ENCODE results near the gene PRAMEF2.
"Not testable (repeated sequence)": the region's sequence is repeated elsewhere in the genome, so short reads cannot be mapped to it uniquely, and the experiment has no call there.

DNA sequence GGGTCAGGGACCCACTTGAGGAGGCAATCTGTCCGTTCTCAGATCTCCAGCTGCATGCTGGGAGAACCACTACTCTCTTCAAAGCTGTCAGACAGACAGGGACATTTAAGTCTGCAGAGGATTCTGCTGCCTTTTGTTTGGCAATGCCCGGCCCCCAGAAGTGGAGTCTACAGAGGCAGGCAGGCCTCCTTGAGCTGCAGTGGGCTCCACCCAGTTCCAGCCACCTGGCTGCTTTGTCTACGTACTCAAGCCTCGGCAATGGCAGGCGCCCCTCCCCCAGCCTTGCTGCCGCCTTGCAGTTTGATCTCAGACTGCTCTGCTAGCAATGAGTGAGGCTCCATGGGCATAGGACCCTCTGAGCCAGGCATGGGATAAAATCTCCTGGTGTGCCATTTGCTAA lies 37.8 kb upstream of the PRAMEF2 start:
- TF ChIP-seq, protein P1, sequence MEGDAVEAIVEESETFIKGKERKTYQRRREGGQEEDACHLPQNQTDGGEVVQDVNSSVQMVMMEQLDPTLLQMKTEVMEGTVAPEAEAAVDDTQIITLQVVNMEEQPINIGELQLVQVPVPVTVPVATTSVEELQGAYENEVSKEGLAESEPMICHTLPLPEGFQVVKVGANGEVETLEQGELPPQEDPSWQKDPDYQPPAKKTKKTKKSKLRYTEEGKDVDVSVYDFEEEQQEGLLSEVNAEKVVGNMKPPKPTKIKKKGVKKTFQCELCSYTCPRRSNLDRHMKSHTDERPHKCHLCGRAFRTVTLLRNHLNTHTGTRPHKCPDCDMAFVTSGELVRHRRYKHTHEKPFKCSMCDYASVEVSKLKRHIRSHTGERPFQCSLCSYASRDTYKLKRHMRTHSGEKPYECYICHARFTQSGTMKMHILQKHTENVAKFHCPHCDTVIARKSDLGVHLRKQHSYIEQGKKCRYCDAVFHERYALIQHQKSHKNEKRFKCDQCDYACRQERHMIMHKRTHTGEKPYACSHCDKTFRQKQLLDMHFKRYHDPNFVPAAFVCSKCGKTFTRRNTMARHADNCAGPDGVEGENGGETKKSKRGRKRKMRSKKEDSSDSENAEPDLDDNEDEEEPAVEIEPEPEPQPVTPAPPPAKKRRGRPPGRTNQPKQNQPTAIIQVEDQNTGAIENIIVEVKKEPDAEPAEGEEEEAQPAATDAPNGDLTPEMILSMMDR (IDR thresholded peaks at IDR 0.05): not testable (repeated sequence)
- TF ChIP-seq EP300, POLR2A (IDR thresholded peaks at IDR 0.05): not testable (repeated sequence)

Measured in ovary (tissue), 3 donors.